HepG2 (cell line): ENCODE measurements around the gene TMEM198. TPM values are rescaled to one million over a fixed set of nuclear protein-coding genes. Genes with fewer than 3 reads are reported as not detected.
A peak's percentile ranks its signal among the peaks of the same experiment; 100 is the strongest.

Experiments used
- ATF3 ChIP-seq: sonication (generic); formaldehyde crosslinking; IDR thresholded peaks from 2 replicates; pipeline ENCODE4 v1.4.0; 2020; ENCODE audit warnings: missing genetic modification reagents
- ATF6 ChIP-seq: sonication (generic); formaldehyde crosslinking; conservative IDR thresholded peaks from 2 replicates; pipeline ENCODE4 v1.4.0; 2020; ENCODE audit warnings: missing genetic modification reagents
- GLMP ChIP-seq: sonication (generic); formaldehyde crosslinking; IDR thresholded peaks from 2 replicates; pipeline ENCODE4 v1.9.0; 2021; ENCODE audit warnings: missing genetic modification reagents, mild to moderate bottlenecking, borderline replicate concordance
- GMEB1 ChIP-seq: sonication (generic); formaldehyde crosslinking; IDR thresholded peaks from 2 replicates; pipeline ENCODE4 v1.5.1; 2020; ENCODE audit warnings: missing genetic modification reagents, mild to moderate bottlenecking, borderline replicate concordance
- KDM5B ChIP-seq: sonication (generic); formaldehyde crosslinking; IDR thresholded peaks from 2 replicates; pipeline ENCODE4 v1.4.0; 2020; ENCODE audit warnings: missing genetic modification reagents, mild to moderate bottlenecking, borderline replicate concordance
- NR0B2 ChIP-seq: sonication (generic); formaldehyde crosslinking; IDR thresholded peaks from 2 replicates; pipeline ENCODE4 v1.4.0; 2020; ENCODE audit warnings: mild to moderate bottlenecking, missing genetic modification reagents
- NR3C1 ChIP-seq: sonication (generic); formaldehyde crosslinking; IDR thresholded peaks from 2 replicates; pipeline ENCODE4 v1.4.0; 2020; ENCODE audit warnings: missing genetic modification reagents
- SIN3B ChIP-seq: fragments of 150-350 bp; IDR thresholded peaks from 2 replicates; pipeline ENCODE4 v1.6.1; 2014; ENCODE audit warnings: low read length
- SNRNP70 ChIP-seq: fragments of 200-400 bp; formaldehyde crosslinking; IDR thresholded peaks from 2 replicates; pipeline ENCODE4 v1.6.1; 2017; ENCODE audit warnings: mild to moderate bottlenecking, low read depth, low read length, moderate library complexity
- THAP7 ChIP-seq: sonication (generic); formaldehyde crosslinking; IDR thresholded peaks from 2 replicates; pipeline ENCODE4 v1.8.1; 2023; ENCODE audit warnings: mild to moderate bottlenecking, missing genetic modification reagents
- TIGD3 ChIP-seq: sonication (generic); formaldehyde crosslinking; IDR thresholded peaks from 2 replicates; pipeline ENCODE4 v1.5.1; 2020; ENCODE audit warnings: mild to moderate bottlenecking, missing genetic modification reagents, borderline replicate concordance
- TSC22D2 ChIP-seq: sonication (generic); formaldehyde crosslinking; IDR thresholded peaks from 2 replicates; pipeline ENCODE4 v1.5.1; 2020; ENCODE audit warnings: missing genetic modification reagents, mild to moderate bottlenecking, borderline replicate concordance
- YEATS2 ChIP-seq: sonication (generic); formaldehyde crosslinking; IDR thresholded peaks from 2 replicates; pipeline ENCODE4 v1.4.0; 2020; ENCODE audit warnings: missing genetic modification reagents, borderline replicate concordance
- ZNF883 ChIP-seq: sonication (generic); formaldehyde crosslinking; IDR thresholded peaks from 2 replicates; pipeline ENCODE4 v1.5.1; 2020; ENCODE audit warnings: mild to moderate bottlenecking, missing genetic modification reagents; ENCODE audit errors: not compliant biosample characterization
- ZZZ3 ChIP-seq: sonication (generic); formaldehyde crosslinking; IDR thresholded peaks from 2 replicates; pipeline ENCODE4 v1.4.0; 2020; ENCODE audit warnings: missing genetic modification reagents, mild to moderate bottlenecking, borderline replicate concordance
- polyA plus RNA-seq, 8 experiments: library from polyadenylated mRNA; depleted of rRNA in 3 of 8; stranded (reverse) in 7 of 8; unstranded in 1 of 8; fragments of >200 nt; fragmentation: Illumina TruSeq in 4 of 8; extraction: Trizol in 4 of 8; gene quantifications; 2 replicates each; pipeline versions ENCODE4 v1.2.1 to v1.2.3, GENCODE V29; 2011 to 2016; ENCODE audit warnings: low read depth in 4 of 8, missing spikeins in 1 of 8, mixed read lengths in 1 of 8; ENCODE audit not compliant: insufficient read depth in 1 of 8
- total RNA-seq, 5 experiments: library from RNA; depleted of rRNA; stranded (reverse); fragments of >200 nt; fragmentation: Illumina TruSeq; extraction: Trizol; gene quantifications; 2 replicates each; pipeline ENCODE4 v1.2.3, GENCODE V29; 2016; ENCODE audit warnings: low read depth in 1 of 5

The TMEM198 gene
- total and polyA plus RNA-seq, 2 of the 13 experiments (the other 11 are each of a cell fraction or from before 2014, with no cell fraction given): 17.3 to 23.5 TPM

- TF ChIP-seq NR0B2 (peak; percentile 92), SIN3B (no peak), TIGD3 (CRISPR knock-in tag) (no peak), YEATS2 (CRISPR knock-in tag) (peak; percentile 66), SNRNP70 (no peak), GMEB1 (CRISPR knock-in tag) (peak; percentile 67; the same call in 1 of the 2 replicates), ATF6 (CRISPR knock-in tag) (no peak), NR3C1 (CRISPR knock-in tag) (no peak), ZNF883 (CRISPR knock-in tag) (peak; percentile 84), THAP7 (CRISPR knock-in tag) (no peak), ATF3 (CRISPR knock-in tag) (no peak; the same call in none of the 2 replicates), ZZZ3 (CRISPR knock-in tag) (peak; percentile 88), KDM5B (CRISPR knock-in tag) (no peak; the same call in none of the 2 replicates), TSC22D2 (CRISPR knock-in tag) (peak; percentile 46; the same call in 1 of the 2 replicates), GLMP (no peak)
- TF ChIP-seq, all 625 proteins: peak for 299
These were observed 2.1 kb upstream of the TMEM198 start (continued) for GRCh38 chr2:219541611-219542180.
